ENCODE data around the gene SMARCC1.

DNA sequence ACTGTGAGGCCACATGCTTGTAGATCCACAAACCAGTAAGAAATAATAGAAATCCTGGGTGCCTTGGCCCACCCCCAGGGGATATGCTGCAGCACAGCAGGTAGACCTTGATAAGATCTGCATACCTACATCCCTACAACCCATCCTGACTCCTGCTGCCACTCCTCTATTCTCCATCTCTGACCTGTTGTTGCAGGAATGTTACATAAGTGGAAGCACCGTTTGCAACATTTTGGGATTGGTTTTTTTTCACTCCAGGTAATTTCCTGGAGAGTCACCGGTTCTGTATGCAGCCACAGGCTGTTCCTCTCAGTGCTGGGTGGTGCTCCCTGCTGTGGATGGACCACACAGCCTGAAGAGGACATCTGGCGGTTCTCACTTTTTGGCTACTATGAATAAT lies 186.9 kb downstream of the SMARCC1 start:
- no peak for TF ChIP-seq POLR2A (IDR thresholded peaks at IDR 0.05)
- TF ChIP-seq, protein P1, sequence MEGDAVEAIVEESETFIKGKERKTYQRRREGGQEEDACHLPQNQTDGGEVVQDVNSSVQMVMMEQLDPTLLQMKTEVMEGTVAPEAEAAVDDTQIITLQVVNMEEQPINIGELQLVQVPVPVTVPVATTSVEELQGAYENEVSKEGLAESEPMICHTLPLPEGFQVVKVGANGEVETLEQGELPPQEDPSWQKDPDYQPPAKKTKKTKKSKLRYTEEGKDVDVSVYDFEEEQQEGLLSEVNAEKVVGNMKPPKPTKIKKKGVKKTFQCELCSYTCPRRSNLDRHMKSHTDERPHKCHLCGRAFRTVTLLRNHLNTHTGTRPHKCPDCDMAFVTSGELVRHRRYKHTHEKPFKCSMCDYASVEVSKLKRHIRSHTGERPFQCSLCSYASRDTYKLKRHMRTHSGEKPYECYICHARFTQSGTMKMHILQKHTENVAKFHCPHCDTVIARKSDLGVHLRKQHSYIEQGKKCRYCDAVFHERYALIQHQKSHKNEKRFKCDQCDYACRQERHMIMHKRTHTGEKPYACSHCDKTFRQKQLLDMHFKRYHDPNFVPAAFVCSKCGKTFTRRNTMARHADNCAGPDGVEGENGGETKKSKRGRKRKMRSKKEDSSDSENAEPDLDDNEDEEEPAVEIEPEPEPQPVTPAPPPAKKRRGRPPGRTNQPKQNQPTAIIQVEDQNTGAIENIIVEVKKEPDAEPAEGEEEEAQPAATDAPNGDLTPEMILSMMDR (IDR thresholded peaks at IDR 0.05): no peak
